ENCODE results near the gene CACUL1.

The CACUL1 gene

GRCh38 chr10:118638680-118639079 lies 116.1 kb downstream of the CACUL1 start:
- no peak for DNase-seq (ENCODE audit: low read depth, low spot score)

GRCh38 chr10:118635674-118636402 lies 118.9 kb downstream of the CACUL1 start:
- DNase-seq (ENCODE audit: low read depth, low spot score) = no peak

- DNase-seq (ENCODE audit: low read depth, low spot score) = no peak
Measured at GRCh38 chr10:118633786-118634185, 121.0 kb downstream of the CACUL1 start.

- DNase-seq (ENCODE audit: low read depth, low spot score) = no peak
Measured at GRCh38 chr10:118629211-118629610, 125.6 kb downstream of the CACUL1 start.

GRCh38 chr10:118628397-118628796 lies 126.4 kb downstream of the CACUL1 start:
- no peak for DNase-seq (ENCODE audit: low read depth, low spot score)

- no peak for DNase-seq (ENCODE audit: low read depth, low spot score)
Measured at GRCh38 chr10:118626953-118627352, 127.8 kb downstream of the CACUL1 start.
